ENCODE measurements around the gene LZTFL1. TPM values are rescaled to one million over a fixed set of nuclear protein-coding genes. Genes with fewer than 3 reads are reported as not detected.

The LZTFL1 gene
- total RNA-seq, 2 donors from 2014 or later: 23.2 to 28.9 TPM

GRCh38 chr3:45775571-45776300 is 66.2 kb downstream of the LZTFL1 start:
- WGBS: 90% methylated on average over 17 of the region's 17 CpGs
- intact Hi-C loops (cut with DNase I): no loop called here
- TF ChIP-seq POLR2A (IDR thresholded peaks at IDR 0.05) (no peak), POLR2AphosphoS5 (IDR thresholded peaks at IDR 0.05) (no peak), CTCF (IDR thresholded peaks at IDR 0.05) (no peak)
- no peaks in the 10 kb centered on the region for H3K27me3 ChIP-seq (replicated peaks; ENCODE audit: insufficient read depth)
- no peak for DNase-seq (ENCODE audit: low spot score)
- no peaks in the 10 kb centered on the region for H3K36me3 ChIP-seq
- no peaks in the 10 kb centered on the region for H3K9me3 ChIP-seq
- H3K27ac ChIP-seq: no peak overlapping the region
- no peaks in the 10 kb centered on the region for H3K4me1 ChIP-seq (replicated peaks)
- no peak overlapping the region for H3K4me3 ChIP-seq

- H3K36me3 ChIP-seq: no peaks in the 10 kb centered on the region
- no peaks in the 10 kb centered on the region for H3K4me1 ChIP-seq (replicated peaks)
These were observed 67.1 kb downstream of the LZTFL1 start for GRCh38 chr3:45774581-45775521.

GRCh38 chr3:45773714-45774449 is 68.0 kb downstream of the LZTFL1 start:
- H3K4me3 ChIP-seq: no peak overlapping the region
- no peaks in the 10 kb centered on the region for H3K36me3 ChIP-seq
- TF ChIP-seq POLR2A (IDR thresholded peaks at IDR 0.05): no peak
- TF ChIP-seq POLR2AphosphoS5 (IDR thresholded peaks at IDR 0.05): no peak
- no peak for TF ChIP-seq CTCF (IDR thresholded peaks at IDR 0.05)
- no peaks in the 10 kb centered on the region for H3K27me3 ChIP-seq (replicated peaks; ENCODE audit: insufficient read depth)
- no peak for DNase-seq (ENCODE audit: low spot score)
- 43% methylated on average over 7 of the region's 7 CpGs for WGBS
- no peaks in the 10 kb centered on the region for H3K9me3 ChIP-seq
- H3K4me1 ChIP-seq (replicated peaks): no peaks in the 10 kb centered on the region
- no peak overlapping the region for H3K27ac ChIP-seq
- intact Hi-C loops (cut with DNase I): no loop called here

More at GRCh38 chr3:45774581-45775521, 67.1 kb downstream of the LZTFL1 start:
- intact Hi-C loops (cut with DNase I): no loop called here
- Histone ChIP-seq H3K27ac (no peak overlapping the region), H3K4me3 (no peak overlapping the region), H3K9me3 (no peaks in the 10 kb centered on the region), H3K27me3 (replicated peaks; ENCODE audit: insufficient read depth) (no peaks in the 10 kb centered on the region)
- whole genome bisulfite sequencing: 84% methylated on average over 8 of the region's 8 CpGs
- TF ChIP-seq POLR2AphosphoS5 (IDR thresholded peaks at IDR 0.05) (no peak), POLR2A (IDR thresholded peaks at IDR 0.05) (no peak), CTCF (IDR thresholded peaks at IDR 0.05) (no peak)
- DNase-seq (ENCODE audit: low spot score): no peak

Other genes starting within 250 kb of the LZTFL1 start
- 10 to 100 TPM; 34.2 to 40.2 TPM for gene LIMD1, start 247.4 kb downstream of the LZTFL1 start, total RNA-seq
- gene SACM1L, start 152.7 kb downstream of the LZTFL1 start, total RNA-seq: 10 to 100 TPM; 56.6 to 62.8 TPM
- gene SLC6A20, start 45.6 kb downstream of the LZTFL1 start, total RNA-seq: 1 to 10 TPM in 1 of 2 donors, not detected in 1; 1.6 TPM
- under 1 TPM in 1 of 2 donors, not detected in 1; 0.09 TPM for gene CCR9, start 44.4 kb upstream of the LZTFL1 start, total RNA-seq
- gene CXCR6, start 101.3 kb upstream of the LZTFL1 start, total RNA-seq: 1 to 10 TPM in 1 of 2 donors, under 1 TPM in 1; 0.96 to 1.2 TPM
- 10 to 100 TPM; 33.1 to 56.7 TPM for gene FYCO1, start 153.7 kb upstream of the LZTFL1 start, total RNA-seq
- gene XCR1, start 185.4 kb upstream of the LZTFL1 start, total RNA-seq: not detected